GM21737 (cell line): ENCODE data around the gene RASA3.
"Not testable (repeated sequence)": the region's sequence is repeated elsewhere in the genome, so short reads cannot be mapped to it uniquely, and the experiment has no call there.

Experiments used
- ATAC-seq: cut with Tn5 transposase; IDR thresholded peaks from one replicate; pipeline ENCODE4 v1.9.1; 2021; ENCODE audit warnings: mild to moderate bottlenecking, moderate library complexity; ENCODE audit not compliant: unreplicated experiment

Gene RASA3

GRCh38 chr13:114128624-114129522 lies 3.5 kb downstream of the RASA3 start:
- ATAC-seq = peak; percentile 49

DNA sequence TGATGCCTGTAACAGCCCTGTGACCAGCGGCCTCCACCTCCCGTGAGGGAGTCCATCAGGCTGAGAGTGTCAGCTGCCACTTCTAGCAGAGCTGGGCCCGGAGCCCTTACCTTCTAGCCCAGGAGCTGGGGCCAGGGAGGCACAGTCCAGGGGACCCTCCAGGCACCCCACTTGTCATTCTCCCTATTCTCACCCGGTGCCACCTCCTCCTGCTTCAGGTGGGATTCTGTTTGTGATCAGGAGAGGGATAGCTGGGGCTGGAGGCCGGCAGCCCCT lies 4.1 kb downstream of the RASA3 start:
- ATAC-seq = no peak

GRCh38 chr13:114127473-114128347 lies 4.7 kb downstream of the RASA3 start:
- ATAC-seq = no peak

GRCh38 chr13:114126789-114127472 lies 5.5 kb downstream of the RASA3 start:
- ATAC-seq = no peak

DNA sequence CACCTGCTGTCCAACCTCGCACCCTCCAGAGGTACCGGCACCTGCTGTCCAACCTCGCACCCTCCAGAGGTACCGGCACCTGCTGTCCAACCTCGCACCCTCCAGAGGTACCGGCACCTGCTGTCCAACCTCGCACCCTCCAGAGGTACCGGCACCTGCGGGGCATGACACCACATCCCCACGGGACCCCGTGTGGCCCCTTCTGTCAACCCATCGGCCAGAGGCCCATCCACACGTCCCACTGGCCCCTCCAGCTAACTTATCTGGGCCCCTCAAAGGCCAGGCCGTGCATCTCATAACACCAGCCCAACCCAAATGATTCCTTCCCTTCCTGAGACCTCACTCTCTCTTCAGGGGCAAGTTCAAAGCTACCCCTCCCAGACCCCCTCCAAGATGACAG lies 6.3 kb downstream of the RASA3 start:
- not testable (repeated sequence) for ATAC-seq

DNA sequence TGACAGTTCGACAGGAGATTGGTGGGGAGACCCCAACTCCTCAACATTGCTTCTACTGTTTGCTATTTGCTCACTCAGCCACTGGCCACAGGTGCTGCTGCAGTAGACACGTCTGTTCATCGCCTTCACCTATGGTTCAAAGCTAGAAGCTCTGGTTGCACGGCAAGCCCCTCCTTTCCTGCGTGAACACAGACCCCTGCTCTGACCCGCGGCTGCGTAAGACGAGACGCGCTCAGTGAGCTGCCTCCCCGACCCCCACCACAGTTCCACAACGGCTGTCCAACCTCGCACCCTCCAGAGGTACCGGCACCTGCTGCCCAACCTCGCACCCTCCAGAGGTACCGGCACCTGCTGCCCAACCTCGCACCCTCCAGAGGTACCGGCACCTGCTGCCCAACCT lies 6.8 kb downstream of the RASA3 start:
- no peak for ATAC-seq

DNA sequence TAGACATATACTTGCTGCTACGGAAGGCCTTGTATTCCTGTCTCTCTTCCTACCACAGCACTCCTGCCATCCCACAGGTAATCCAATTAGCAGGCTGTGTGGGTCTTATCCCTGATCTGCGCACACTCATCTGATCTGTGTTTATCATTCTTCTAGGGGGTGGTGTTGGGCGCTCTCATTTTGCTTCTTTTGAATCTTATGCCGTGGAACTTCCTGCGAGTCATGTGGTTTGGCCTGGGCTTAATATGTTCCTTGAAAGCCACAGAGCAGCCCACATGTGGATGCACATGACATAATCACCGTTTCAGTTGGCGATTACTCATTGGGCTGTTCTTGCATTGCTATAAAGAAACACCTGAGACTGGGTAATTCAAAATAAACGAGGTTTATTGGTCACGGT lies 7.5 kb downstream of the RASA3 start:
- ATAC-seq = no peak

- no peak for ATAC-seq
Observed at GRCh38 chr13:114124431-114124830, 8.0 kb downstream of the RASA3 start.

DNA sequence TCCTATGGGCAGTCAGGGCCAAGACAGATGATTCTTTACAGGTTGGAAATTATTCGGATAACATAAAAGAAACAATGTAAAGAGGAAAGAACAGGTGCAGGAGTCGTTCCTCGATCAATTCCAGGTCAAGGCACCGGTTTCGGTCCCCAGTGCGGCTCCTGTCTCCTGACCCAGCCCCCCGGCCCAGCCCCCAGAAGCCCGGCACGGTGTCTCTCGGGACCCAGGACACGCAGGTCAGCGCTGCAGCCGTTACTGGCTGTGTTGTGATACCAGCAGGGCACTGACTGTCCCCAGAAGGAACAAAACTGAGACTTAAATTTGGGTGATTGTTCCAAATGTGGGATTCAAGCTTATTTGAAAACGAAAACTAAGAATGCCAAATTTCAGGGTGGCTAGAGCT lies 8.5 kb downstream of the RASA3 start:
- ATAC-seq = no peak

GRCh38 chr13:114123448-114123847 lies 9.0 kb downstream of the RASA3 start:
- ATAC-seq = no peak

DNA sequence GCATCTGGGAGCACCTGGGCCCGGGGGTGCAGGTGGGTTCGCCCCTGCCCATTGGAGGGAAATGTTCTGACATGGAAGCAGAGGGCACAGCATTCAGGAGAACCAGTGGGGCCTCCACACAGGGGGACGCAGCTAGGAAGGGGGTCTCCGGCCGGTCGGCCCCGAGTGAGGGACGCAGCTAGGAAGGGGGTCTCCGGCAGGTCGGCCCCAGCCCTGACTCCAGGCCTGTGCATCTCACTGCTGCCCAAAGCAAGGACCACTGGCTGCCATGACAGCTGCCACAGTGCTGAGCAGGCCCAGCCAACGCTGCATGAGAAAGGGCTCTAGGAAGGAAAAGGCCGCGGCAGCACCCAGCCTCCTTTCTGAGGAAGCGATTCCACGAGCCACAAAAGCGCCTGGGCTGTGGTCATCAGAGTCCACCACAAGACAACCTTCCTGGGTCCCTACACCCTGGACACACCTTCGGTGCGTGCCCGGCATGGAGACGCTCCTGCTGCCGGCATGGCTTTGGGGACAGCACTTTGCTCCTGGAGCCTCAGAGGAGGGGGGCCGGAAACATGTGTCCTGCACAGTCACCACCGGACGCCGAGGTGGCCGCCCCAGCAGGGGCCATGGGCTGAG lies 9.7 kb downstream of the RASA3 start:
- ATAC-seq = no peak

DNA sequence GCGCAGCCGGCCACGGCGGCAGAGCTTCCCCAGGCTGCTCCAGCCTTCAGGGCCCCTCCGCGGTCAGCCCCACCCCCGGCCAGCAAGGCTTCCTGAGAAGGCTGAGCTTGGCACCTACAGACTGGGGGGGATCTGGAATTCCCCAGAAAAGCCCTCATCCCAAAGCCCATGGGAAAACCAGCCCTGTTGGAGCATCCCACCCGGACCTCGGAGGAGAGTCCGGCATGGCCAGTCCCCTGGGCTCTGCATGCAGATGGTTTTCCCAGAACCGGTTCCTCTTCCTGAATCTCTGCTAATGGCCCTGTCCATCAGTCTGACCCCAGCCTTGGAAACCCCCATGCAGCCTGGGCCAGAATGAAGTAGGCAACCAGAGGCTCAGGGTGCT lies 10.3 kb downstream of the RASA3 start:
- ATAC-seq = no peak

GRCh38 chr13:114121496-114122126 lies 10.8 kb downstream of the RASA3 start:
- no peak for ATAC-seq

- ATAC-seq = no peak
Observed at GRCh38 chr13:114121031-114121430, 11.4 kb downstream of the RASA3 start.

DNA sequence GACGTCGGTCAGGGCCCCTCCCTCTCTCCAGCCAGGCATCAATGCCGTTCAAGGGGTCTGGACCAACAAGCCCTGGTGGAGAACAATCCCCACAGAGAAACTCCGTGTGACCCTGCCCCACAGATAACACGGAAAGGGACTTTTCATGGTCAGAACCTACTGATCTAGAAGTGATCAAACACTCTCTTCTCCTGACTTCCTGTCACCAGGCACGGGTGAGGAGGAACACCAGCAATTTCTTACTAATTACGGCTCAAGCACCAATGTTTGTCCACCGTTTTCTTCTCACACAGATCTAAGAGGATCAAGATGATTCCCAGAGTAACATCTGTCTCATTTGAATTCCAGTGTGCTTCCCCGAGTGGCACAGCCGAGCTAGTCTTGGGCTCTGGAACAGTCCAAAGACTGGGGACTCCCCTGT lies 11.8 kb downstream of the RASA3 start:
- no peak for ATAC-seq

DNA sequence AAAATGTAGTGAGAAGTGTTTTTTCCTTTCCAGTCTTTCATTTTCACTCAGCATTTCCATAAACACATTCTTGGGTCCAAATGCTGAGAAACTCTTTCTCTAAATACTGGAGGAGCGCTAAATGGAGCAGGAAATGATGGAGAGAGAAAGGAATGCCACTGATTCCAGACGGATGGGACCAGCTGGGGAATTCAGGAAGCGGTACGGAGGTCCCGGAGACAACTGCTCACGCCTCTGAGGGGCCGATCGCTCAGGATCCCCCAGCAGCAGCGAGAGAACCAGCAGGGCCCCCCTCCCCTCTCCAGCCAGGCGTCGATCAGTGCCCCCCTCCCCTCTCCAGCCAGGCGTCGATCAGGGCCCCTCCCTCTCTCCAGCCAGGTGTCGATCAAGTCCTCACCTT lies 13.2 kb downstream of the RASA3 start:
- no peak for ATAC-seq

DNA sequence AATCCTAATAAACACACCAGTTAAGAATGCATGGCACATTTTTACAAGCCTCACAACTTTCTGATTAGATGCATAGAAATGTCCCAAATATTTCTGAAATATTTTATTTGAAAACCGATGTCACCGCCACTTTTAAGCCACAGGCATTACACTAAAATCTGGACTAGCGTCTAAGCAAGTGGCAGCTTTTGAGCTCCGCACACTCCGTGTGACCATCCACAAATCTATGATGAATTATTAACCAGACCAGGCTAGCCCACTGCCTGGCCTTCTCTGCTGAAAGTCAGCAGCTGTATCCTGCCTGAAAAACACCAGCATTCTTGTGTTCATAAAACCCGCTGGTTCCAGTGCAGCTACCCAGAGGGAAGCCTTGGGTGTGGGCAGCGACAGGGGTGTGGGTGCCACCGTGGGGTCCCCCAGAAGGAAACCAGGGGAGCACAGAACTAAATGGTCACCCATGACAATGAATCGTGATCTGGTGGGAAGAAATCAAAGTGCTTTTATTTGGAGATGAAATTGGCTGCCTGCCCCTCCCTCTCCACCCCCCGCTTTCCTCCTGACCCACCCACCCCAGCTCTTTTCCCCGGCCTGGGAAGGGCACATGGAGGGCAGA lies 13.8 kb downstream of the RASA3 start:
- no peak for ATAC-seq

DNA sequence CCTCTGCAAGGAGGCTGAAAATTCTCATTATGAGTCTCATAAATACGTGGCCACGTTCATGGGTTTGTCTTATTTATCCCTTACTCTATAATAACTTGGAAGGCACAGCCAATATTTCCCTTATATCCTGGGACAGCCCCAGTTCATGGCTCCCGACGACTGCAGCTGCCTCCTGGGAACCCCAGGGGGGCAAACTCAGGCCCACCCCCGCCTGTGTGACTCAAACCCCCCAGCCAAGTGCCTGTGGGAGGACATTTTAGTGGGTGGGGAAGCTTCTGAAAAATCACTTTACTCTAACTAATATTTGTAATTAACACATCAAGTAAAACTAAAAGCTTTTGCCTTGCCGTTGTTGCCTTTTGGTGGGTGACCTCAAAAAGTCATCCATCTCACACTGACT lies 14.3 kb downstream of the RASA3 start:
- no peak for ATAC-seq

DNA sequence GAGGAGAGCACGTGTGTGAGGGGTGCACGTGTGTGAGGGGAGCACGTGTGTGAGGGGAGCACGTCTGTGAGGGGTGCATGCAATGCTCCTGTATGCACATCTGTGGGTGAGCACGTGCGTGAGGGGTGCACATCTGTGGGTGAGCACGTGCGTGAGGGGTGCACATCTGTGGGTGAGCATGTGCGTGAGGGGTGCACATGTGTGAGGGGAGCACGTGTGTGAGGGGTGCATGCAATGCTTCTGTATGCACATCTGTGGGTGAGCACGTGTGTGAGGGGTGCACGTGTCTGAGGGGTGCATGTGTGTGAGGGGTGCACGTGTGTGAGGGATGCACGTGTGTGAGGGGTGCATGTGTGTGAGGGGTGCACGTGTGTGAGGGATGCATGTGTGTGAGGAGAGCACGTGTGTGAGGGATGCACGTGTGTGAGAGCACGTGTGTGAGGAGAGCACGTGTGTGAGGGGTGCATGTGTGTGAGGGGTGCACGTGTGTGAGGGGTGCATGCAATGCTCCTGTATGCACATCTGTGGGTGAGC lies 15.0 kb downstream of the RASA3 start:
- ATAC-seq = not testable (repeated sequence)

DNA sequence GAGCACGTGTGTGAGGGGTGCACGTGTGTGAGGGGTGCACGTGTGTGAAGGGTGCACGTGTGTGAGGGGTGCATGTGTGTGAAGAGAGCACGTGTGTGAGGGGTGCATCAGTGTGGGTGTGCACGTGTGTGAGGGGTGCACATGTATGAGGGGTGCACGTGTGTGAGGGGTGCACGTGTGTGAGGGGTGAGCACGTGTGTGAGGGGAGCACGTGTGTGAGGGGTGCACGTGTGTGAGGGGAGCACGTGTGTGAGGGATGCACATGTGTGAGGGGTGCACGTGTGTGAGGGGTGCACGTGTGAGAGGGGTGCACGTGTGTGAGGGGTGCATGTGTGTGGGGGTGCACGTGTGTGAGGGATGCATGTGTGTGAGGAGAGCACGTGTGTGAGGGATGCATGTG lies 15.7 kb downstream of the RASA3 start:
- ATAC-seq = no peak
